Fibroblast of skin of right quadriceps (primary cell): Measurements from ENCODE around the gene VWA8.

Experiments
- DNase-seq: peaks from one replicate; pipeline ENCODE4 v3.0.0-alpha.2; 2013

Gene VWA8

GRCh38 chr13:41608839-41609177 is 352.1 kb downstream of the VWA8 start:
- DNase-seq = peak; percentile 42

GRCh38 chr13:41608111-41608838 is 352.6 kb downstream of the VWA8 start:
- DNase-seq = peak; percentile 61

GRCh38 chr13:41606646-41607045 is 354.3 kb downstream of the VWA8 start:
- DNase-seq = no peak

- no peak for DNase-seq
These were observed 355.3 kb downstream of the VWA8 start for GRCh38 chr13:41605319-41606285.

- DNase-seq = peak; percentile 64
These were observed 357.0 kb downstream of the VWA8 start for GRCh38 chr13:41603917-41604316.

- DNase-seq = peak; percentile 54
These were observed 359.0 kb downstream of the VWA8 start for GRCh38 chr13:41601718-41602445.

GRCh38 chr13:41599619-41600018 is 361.3 kb downstream of the VWA8 start:
- no peak for DNase-seq

- peak; percentile 64 for DNase-seq
These were observed 363.4 kb downstream of the VWA8 start for GRCh38 chr13:41597348-41598041.

- no peak for DNase-seq
These were observed 364.7 kb downstream of the VWA8 start for GRCh38 chr13:41596190-41596589.

GRCh38 chr13:41595298-41595697 is 365.6 kb downstream of the VWA8 start:
- no peak for DNase-seq

GRCh38 chr13:41590643-41591042 is 370.3 kb downstream of the VWA8 start:
- DNase-seq = peak; percentile 13

GRCh38 chr13:41590122-41590521 is 370.8 kb downstream of the VWA8 start:
- DNase-seq = no peak

- DNase-seq = no peak
These were observed 371.5 kb downstream of the VWA8 start for GRCh38 chr13:41589434-41589833.

GRCh38 chr13:41588899-41589298 is 372.0 kb downstream of the VWA8 start:
- peak; percentile 96 for DNase-seq

- DNase-seq = no peak
These were observed 372.5 kb downstream of the VWA8 start for GRCh38 chr13:41588448-41588847.

GRCh38 chr13:41587490-41587889 is 373.4 kb downstream of the VWA8 start:
- DNase-seq = no peak

- DNase-seq = no peak
These were observed 374.7 kb downstream of the VWA8 start for GRCh38 chr13:41586216-41586615.

- no peak for DNase-seq
These were observed 378.9 kb downstream of the VWA8 start for GRCh38 chr13:41582027-41582463.

GRCh38 chr13:41580345-41580744 is 380.6 kb downstream of the VWA8 start:
- no peak for DNase-seq

- no peak for DNase-seq
These were observed 381.0 kb downstream of the VWA8 start for GRCh38 chr13:41579881-41580280.

- DNase-seq = no peak
These were observed 381.7 kb downstream of the VWA8 start for GRCh38 chr13:41579168-41579567.

- DNase-seq = no peak
These were observed 382.5 kb downstream of the VWA8 start for GRCh38 chr13:41578371-41578770.

- DNase-seq = peak; percentile 41
These were observed 383.5 kb downstream of the VWA8 start for GRCh38 chr13:41577436-41577835.
